WTC11 (cell line): ENCODE results near the gene S100A2. TPM values are rescaled to one million over a fixed set of nuclear protein-coding genes. Genes with fewer than 3 reads are reported as not detected.

Source experiments
- ATAC-seq: fragments of 200-7000 bp; cut with Tn5 transposase; 2 replicates; pipeline ENCODE4 v1.10.0; 2021; ENCODE audit warnings: mild to moderate bottlenecking, moderate library complexity
- CTCF ChIA-PET: fragments of 300-600 bp; sonication (Branson Sonifier 250); formaldehyde crosslinking; loops from one replicate; lab custom pipeline; 2021; ENCODE audit warnings: antibody characterized with exemption; lab: Charles Lee
- POLR2A ChIA-PET: fragments of 350-600 bp; sonication (Branson Sonifier 250); formaldehyde crosslinking; loops from one replicate; lab custom pipeline; 2021; ENCODE audit warnings: antibody characterized with exemption; lab: Charles Lee
- DNase-seq: peaks from one replicate; pipeline ENCODE4 v3.0.0; 2021; ENCODE audit warnings: low spot score
- H3K27ac Mint-ChIP-seq: 2 replicates; pipeline ENCODE4 v1.8.0; 2021; ENCODE audit warnings: mixed read lengths
- H3K27me3 Mint-ChIP-seq: 2 replicates; pipeline ENCODE4 v1.8.0; 2021; ENCODE audit warnings: low read depth, mild to moderate bottlenecking, moderate library complexity, mixed read lengths
- H3K36me3 Mint-ChIP-seq: 2 replicates; pipeline ENCODE4 v1.8.0; 2021; ENCODE audit warnings: mixed read lengths
- H3K4me1 Mint-ChIP-seq: 2 replicates; pipeline ENCODE4 v1.8.0; 2022; ENCODE audit warnings: mixed read lengths
- H3K4me3 Mint-ChIP-seq: 2 replicates; pipeline ENCODE4 v1.8.0; 2021; ENCODE audit warnings: mild to moderate bottlenecking, moderate library complexity, mixed read lengths
- H3K9me3 Mint-ChIP-seq: 2 replicates; pipeline ENCODE4 v1.8.0; 2021; ENCODE audit warnings: mixed read lengths
- ATF1 ChIP-seq: sonication (generic); formaldehyde crosslinking; IDR thresholded peaks from 2 replicates; pipeline ENCODE4 v1.8.1; 2023; ENCODE audit warnings: mild to moderate bottlenecking, moderate library complexity, missing genetic modification reagents
- CBFB ChIP-seq: sonication (generic); formaldehyde crosslinking; IDR thresholded peaks from 2 replicates; pipeline ENCODE4 v1.8.1; 2022; ENCODE audit warnings: mild to moderate bottlenecking, low read depth, missing genetic modification reagents
- CDX4 ChIP-seq: fragments of 250-450 bp; sonication (Bioruptor Pico); IDR thresholded peaks from 2 replicates; pipeline ENCODE4 v1.9.0; 2021; ENCODE audit warnings: moderate library complexity, mild to moderate bottlenecking, inconsistent platforms, borderline replicate concordance
- E2F4 ChIP-seq: sonication (generic); formaldehyde crosslinking; IDR thresholded peaks from 2 replicates; pipeline ENCODE4 v1.8.1; 2022; ENCODE audit warnings: low read depth, mild to moderate bottlenecking, moderate library complexity, missing genetic modification reagents, borderline replicate concordance
- FOXK1 ChIP-seq: sonication (generic); formaldehyde crosslinking; IDR thresholded peaks from 2 replicates; pipeline ENCODE4 v1.8.0; 2022; ENCODE audit warnings: mild to moderate bottlenecking, moderate library complexity, missing genetic modification reagents
- GABPB1 ChIP-seq: sonication (generic); formaldehyde crosslinking; IDR thresholded peaks from 2 replicates; pipeline ENCODE4 v1.8.1; 2023; ENCODE audit warnings: mild to moderate bottlenecking, missing genetic modification reagents
- JAZF1 ChIP-seq: fragments of 250-450 bp; sonication (Bioruptor Pico); IDR thresholded peaks from 2 replicates; pipeline ENCODE4 v1.9.0; 2021; ENCODE audit warnings: moderate library complexity, mild to moderate bottlenecking, inconsistent platforms
- RELA ChIP-seq: sonication (generic); formaldehyde crosslinking; IDR thresholded peaks from 2 replicates; pipeline ENCODE4 v1.8.1; 2022; ENCODE audit warnings: missing genetic modification reagents, mild to moderate bottlenecking, borderline replicate concordance
- RORB ChIP-seq: fragments of 250-450 bp; sonication (Bioruptor Pico); IDR thresholded peaks from 2 replicates; pipeline ENCODE4 v1.9.0; 2021; ENCODE audit warnings: mild to moderate bottlenecking
- SOX15 ChIP-seq: fragments of 250-450 bp; sonication (Bioruptor Pico); IDR thresholded peaks from 2 replicates; pipeline ENCODE4 v1.9.0; 2021; ENCODE audit warnings: mild to moderate bottlenecking
- SP1 ChIP-seq: sonication (generic); formaldehyde crosslinking; conservative IDR thresholded peaks from 2 replicates; pipeline ENCODE4 v1.8.1; 2022; ENCODE audit warnings: missing genetic modification reagents
- ZMAT4 ChIP-seq: fragments of 250-450 bp; sonication (Bioruptor Pico); IDR thresholded peaks from 2 replicates; pipeline ENCODE4 v1.9.0; 2021; ENCODE audit warnings: mild to moderate bottlenecking
- ZNF317 ChIP-seq: sonication (generic); formaldehyde crosslinking; IDR thresholded peaks from 2 replicates; pipeline ENCODE4 v1.8.1; 2023; ENCODE audit warnings: low read depth, mild to moderate bottlenecking, moderate library complexity, missing genetic modification reagents, borderline replicate concordance
- total RNA-seq: library from RNA; stranded (reverse); gene quantifications from 3 replicates; pipeline ENCODE4 v1.2.3, GENCODE V29; 2021
- TF ChIP-seq, protein P1 (sequence below): fragments of 200-600 bp; IDR thresholded peaks from 2 replicates; pipeline ENCODE4 v1.8.0; 2022; ENCODE audit warnings: antibody characterized with exemption
- TF ChIP-seq, protein P2 (sequence below): fragments of 250-450 bp; sonication (Bioruptor Pico); IDR thresholded peaks from 2 replicates; pipeline ENCODE4 v1.9.0; 2021; ENCODE audit warnings: mild to moderate bottlenecking
- TF ChIP-seq, protein P3 (sequence below): sonication (generic); formaldehyde crosslinking; IDR thresholded peaks from 2 replicates; pipeline ENCODE4 v1.8.0; 2022; ENCODE audit warnings: missing genetic modification reagents
- TF ChIP-seq, protein P4 (sequence below): sonication (generic); formaldehyde crosslinking; conservative IDR thresholded peaks from 2 replicates; pipeline ENCODE4 v1.8.1; 2023; ENCODE audit warnings: mild to moderate bottlenecking, low read depth, missing genetic modification reagents, moderate library complexity
- TF ChIP-seq, protein P5 (sequence below): sonication (generic); formaldehyde crosslinking; IDR thresholded peaks from 2 replicates; pipeline ENCODE4 v1.8.0; 2022; ENCODE audit warnings: mild to moderate bottlenecking, missing genetic modification reagents
- TF ChIP-seq, protein P6 (sequence below): sonication (generic); formaldehyde crosslinking; IDR thresholded peaks from 2 replicates; pipeline ENCODE4 v1.8.1; 2023; ENCODE audit warnings: mild to moderate bottlenecking, missing genetic modification reagents

Gene S100A2
- total RNA-seq, 1 experiment from 2014 or later, result 0.74 TPM

DNA sequence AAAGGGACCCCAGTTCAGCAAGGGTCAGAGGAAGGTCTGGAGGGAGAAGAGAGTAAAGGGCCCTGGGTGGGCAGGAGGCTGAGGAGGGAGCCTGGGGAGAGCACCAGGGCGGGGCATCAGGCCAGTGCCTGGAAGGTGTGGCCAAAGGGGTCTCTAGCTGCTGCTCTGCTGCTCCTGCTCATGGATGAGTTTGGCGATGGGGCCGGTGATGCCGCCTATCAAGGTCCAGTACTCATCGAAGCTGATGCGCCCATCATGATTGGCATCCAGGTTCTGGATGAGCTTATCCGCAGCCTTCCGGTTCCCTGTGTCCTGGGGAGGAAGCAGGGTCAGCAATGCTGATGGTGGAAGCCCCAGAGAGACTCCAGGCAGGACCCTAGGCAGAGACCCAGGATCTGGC, 41.7 kb upstream of the S100A2 start:
- no peaks in the 10 kb centered on the region; the same call in 1 of the 2 replicates for H3K27me3 Mint-ChIP-seq
- POLR2A ChIA-PET, result interaction anchor here (2.6 kb wide), 1 partner anchor 27 kb away, joined by 7 read pairs; the partner anchor contains the start of gene CHTOP
- no peak for ATAC-seq

More for the DNA sequence above, 41.7 kb upstream of the S100A2 start:
- CTCF ChIA-PET, result interaction anchor here (0.8 to 14.4 kb wide), 4 partner anchors 9 to 71 kb away, joined by 3 to 230 read pairs (median 5); partner anchors contain the start of genes S100A1, S100A13, S100A14 and S100A6
- H3K36me3 Mint-ChIP-seq, result no peaks in the 10 kb centered on the region
- TF ChIP-seq, protein P1, sequence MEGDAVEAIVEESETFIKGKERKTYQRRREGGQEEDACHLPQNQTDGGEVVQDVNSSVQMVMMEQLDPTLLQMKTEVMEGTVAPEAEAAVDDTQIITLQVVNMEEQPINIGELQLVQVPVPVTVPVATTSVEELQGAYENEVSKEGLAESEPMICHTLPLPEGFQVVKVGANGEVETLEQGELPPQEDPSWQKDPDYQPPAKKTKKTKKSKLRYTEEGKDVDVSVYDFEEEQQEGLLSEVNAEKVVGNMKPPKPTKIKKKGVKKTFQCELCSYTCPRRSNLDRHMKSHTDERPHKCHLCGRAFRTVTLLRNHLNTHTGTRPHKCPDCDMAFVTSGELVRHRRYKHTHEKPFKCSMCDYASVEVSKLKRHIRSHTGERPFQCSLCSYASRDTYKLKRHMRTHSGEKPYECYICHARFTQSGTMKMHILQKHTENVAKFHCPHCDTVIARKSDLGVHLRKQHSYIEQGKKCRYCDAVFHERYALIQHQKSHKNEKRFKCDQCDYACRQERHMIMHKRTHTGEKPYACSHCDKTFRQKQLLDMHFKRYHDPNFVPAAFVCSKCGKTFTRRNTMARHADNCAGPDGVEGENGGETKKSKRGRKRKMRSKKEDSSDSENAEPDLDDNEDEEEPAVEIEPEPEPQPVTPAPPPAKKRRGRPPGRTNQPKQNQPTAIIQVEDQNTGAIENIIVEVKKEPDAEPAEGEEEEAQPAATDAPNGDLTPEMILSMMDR, result no peak
- TF ChIP-seq SOX15 (CRISPR knock-in tag) (no peak), ATF1 (CRISPR knock-in tag) (no peak), E2F4 (no peak), CBFB (no peak), GABPB1 (CRISPR knock-in tag) (no peak), CDX4 (CRISPR knock-in tag) (no peak), FOXK1 (CRISPR knock-in tag) (no peak), ZNF317 (CRISPR knock-in tag) (no peak), ZMAT4 (no peak), RORB (CRISPR knock-in tag) (no peak), RELA (no peak), JAZF1 (no peak), SP1 (no peak)
- TF ChIP-seq, protein P2, sequence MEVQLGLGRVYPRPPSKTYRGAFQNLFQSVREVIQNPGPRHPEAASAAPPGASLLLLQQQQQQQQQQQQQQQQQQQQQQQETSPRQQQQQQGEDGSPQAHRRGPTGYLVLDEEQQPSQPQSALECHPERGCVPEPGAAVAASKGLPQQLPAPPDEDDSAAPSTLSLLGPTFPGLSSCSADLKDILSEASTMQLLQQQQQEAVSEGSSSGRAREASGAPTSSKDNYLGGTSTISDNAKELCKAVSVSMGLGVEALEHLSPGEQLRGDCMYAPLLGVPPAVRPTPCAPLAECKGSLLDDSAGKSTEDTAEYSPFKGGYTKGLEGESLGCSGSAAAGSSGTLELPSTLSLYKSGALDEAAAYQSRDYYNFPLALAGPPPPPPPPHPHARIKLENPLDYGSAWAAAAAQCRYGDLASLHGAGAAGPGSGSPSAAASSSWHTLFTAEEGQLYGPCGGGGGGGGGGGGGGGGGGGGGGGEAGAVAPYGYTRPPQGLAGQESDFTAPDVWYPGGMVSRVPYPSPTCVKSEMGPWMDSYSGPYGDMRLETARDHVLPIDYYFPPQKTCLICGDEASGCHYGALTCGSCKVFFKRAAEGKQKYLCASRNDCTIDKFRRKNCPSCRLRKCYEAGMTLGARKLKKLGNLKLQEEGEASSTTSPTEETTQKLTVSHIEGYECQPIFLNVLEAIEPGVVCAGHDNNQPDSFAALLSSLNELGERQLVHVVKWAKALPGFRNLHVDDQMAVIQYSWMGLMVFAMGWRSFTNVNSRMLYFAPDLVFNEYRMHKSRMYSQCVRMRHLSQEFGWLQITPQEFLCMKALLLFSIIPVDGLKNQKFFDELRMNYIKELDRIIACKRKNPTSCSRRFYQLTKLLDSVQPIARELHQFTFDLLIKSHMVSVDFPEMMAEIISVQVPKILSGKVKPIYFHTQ (CRISPR knock-in tag), result no peak
- TF ChIP-seq, protein P3, sequence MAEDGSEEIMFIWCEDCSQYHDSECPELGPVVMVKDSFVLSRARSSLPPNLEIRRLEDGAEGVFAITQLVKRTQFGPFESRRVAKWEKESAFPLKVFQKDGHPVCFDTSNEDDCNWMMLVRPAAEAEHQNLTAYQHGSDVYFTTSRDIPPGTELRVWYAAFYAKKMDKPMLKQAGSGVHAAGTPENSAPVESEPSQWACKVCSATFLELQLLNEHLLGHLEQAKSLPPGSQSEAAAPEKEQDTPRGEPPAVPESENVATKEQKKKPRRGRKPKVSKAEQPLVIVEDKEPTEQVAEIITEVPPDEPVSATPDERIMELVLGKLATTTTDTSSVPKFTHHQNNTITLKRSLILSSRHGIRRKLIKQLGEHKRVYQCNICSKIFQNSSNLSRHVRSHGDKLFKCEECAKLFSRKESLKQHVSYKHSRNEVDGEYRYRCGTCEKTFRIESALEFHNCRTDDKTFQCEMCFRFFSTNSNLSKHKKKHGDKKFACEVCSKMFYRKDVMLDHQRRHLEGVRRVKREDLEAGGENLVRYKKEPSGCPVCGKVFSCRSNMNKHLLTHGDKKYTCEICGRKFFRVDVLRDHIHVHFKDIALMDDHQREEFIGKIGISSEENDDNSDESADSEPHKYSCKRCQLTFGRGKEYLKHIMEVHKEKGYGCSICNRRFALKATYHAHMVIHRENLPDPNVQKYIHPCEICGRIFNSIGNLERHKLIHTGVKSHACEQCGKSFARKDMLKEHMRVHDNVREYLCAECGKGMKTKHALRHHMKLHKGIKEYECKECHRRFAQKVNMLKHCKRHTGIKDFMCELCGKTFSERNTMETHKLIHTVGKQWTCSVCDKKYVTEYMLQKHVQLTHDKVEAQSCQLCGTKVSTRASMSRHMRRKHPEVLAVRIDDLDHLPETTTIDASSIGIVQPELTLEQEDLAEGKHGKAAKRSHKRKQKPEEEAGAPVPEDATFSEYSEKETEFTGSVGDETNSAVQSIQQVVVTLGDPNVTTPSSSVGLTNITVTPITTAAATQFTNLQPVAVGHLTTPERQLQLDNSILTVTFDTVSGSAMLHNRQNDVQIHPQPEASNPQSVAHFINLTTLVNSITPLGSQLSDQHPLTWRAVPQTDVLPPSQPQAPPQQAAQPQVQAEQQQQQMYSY (CRISPR knock-in tag), result no peak
- TF ChIP-seq, protein P4, sequence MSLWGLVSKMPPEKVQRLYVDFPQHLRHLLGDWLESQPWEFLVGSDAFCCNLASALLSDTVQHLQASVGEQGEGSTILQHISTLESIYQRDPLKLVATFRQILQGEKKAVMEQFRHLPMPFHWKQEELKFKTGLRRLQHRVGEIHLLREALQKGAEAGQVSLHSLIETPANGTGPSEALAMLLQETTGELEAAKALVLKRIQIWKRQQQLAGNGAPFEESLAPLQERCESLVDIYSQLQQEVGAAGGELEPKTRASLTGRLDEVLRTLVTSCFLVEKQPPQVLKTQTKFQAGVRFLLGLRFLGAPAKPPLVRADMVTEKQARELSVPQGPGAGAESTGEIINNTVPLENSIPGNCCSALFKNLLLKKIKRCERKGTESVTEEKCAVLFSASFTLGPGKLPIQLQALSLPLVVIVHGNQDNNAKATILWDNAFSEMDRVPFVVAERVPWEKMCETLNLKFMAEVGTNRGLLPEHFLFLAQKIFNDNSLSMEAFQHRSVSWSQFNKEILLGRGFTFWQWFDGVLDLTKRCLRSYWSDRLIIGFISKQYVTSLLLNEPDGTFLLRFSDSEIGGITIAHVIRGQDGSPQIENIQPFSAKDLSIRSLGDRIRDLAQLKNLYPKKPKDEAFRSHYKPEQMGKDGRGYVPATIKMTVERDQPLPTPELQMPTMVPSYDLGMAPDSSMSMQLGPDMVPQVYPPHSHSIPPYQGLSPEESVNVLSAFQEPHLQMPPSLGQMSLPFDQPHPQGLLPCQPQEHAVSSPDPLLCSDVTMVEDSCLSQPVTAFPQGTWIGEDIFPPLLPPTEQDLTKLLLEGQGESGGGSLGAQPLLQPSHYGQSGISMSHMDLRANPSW (CRISPR knock-in tag), result no peak
- TF ChIP-seq, protein P5, sequence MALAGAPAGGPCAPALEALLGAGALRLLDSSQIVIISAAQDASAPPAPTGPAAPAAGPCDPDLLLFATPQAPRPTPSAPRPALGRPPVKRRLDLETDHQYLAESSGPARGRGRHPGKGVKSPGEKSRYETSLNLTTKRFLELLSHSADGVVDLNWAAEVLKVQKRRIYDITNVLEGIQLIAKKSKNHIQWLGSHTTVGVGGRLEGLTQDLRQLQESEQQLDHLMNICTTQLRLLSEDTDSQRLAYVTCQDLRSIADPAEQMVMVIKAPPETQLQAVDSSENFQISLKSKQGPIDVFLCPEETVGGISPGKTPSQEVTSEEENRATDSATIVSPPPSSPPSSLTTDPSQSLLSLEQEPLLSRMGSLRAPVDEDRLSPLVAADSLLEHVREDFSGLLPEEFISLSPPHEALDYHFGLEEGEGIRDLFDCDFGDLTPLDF (CRISPR knock-in tag), result no peak
- TF ChIP-seq, protein P6, sequence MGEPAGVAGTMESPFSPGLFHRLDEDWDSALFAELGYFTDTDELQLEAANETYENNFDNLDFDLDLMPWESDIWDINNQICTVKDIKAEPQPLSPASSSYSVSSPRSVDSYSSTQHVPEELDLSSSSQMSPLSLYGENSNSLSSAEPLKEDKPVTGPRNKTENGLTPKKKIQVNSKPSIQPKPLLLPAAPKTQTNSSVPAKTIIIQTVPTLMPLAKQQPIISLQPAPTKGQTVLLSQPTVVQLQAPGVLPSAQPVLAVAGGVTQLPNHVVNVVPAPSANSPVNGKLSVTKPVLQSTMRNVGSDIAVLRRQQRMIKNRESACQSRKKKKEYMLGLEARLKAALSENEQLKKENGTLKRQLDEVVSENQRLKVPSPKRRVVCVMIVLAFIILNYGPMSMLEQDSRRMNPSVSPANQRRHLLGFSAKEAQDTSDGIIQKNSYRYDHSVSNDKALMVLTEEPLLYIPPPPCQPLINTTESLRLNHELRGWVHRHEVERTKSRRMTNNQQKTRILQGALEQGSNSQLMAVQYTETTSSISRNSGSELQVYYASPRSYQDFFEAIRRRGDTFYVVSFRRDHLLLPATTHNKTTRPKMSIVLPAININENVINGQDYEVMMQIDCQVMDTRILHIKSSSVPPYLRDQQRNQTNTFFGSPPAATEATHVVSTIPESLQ (CRISPR knock-in tag), result no peak
- no peak overlapping the region for H3K27ac Mint-ChIP-seq
- H3K9me3 Mint-ChIP-seq, result no peaks in the 10 kb centered on the region
- DNase-seq, result no peak
- peaks cover 52% of the 10 kb centered on the region for H3K4me1 Mint-ChIP-seq
- no peak overlapping the region for H3K4me3 Mint-ChIP-seq
